Psoas muscle (tissue), 8 donors: ENCODE data around the gene FERD3L. TPM values are rescaled to one million over a fixed set of nuclear protein-coding genes. Genes with fewer than 3 reads are reported as not detected.

ENCODE experiments used
- ATAC-seq, 4 donors: fragments of 200-7000 bp; cut with Tn5 transposase; one replicate each; pipeline ENCODE4 v1.9.1; 2020; ENCODE audit warnings: moderate library complexity in 3 of 4, mild to moderate bottlenecking in 2 of 4
- DNase-seq, 2 donors: peaks; one replicate each; pipeline ENCODE4 v3.0.0-alpha.2; 2020
- H3K27ac ChIP-seq: fragments of 200-600 bp; one replicate; pipeline ENCODE4 v1.8.0; 2022
- H3K27me3 ChIP-seq, 3 donors: fragments of 200-600 bp in 1 of 3; one replicate each; pipeline versions ENCODE4 v1.6.1 to v1.8.0; 2013 to 2022; ENCODE audit warnings: low read length in 2 of 3, mild to moderate bottlenecking in 2 of 3, moderate library complexity in 1 of 3; ENCODE audit not compliant: insufficient read depth in 3 of 3
- H3K36me3 ChIP-seq, 2 donors: fragments of 200-600 bp in 1 of 2; one replicate each; pipeline versions ENCODE4 v1.6.1 to v1.8.0; 2013 to 2022; ENCODE audit warnings: low read depth in 1 of 2, mild to moderate bottlenecking in 1 of 2, moderate library complexity in 1 of 2; ENCODE audit not compliant: insufficient read depth in 1 of 2
- H3K4me1 ChIP-seq: fragments of 200-600 bp; one replicate; pipeline ENCODE4 v1.8.0; 2022
- H3K4me3 ChIP-seq: fragments of 200-600 bp; one replicate; pipeline ENCODE4 v1.8.0; 2022; ENCODE audit warnings: mild to moderate bottlenecking
- H3K9me3 ChIP-seq: fragments of 200-600 bp; one replicate; pipeline ENCODE4 v1.8.0; 2022
- CTCF ChIP-seq: fragments of 200-600 bp; IDR thresholded peaks from one replicate; pipeline ENCODE4 v1.8.0; 2022; ENCODE audit warnings: antibody characterized with exemption
- WGBS, 3 donors: extraction: QIAGEN DNeasy Blood & Tissue Kit; methylation state at CpG; one replicate each; pipeline versions ENCODE4 v1.1.6 to v1.1.7; 2013; 5-methylcytosine and 5-hydroxymethylcytosine counted together
- intact Hi-C, 2 donors: fragments of 100-400 bp; cut with DNase I; formaldehyde crosslinking; loops; one replicate each; pipeline versions ENCODE4 v1.11.0 to v1.14.2; 2022
- polyA plus RNA-seq, 3 donors: library from polyadenylated mRNA; stranded (reverse); fragments of 200-250 nt; gene quantifications; one replicate each; pipeline ENCODE4 v1.2.3, GENCODE V29; 2013
- total RNA-seq, 4 donors: library from RNA; stranded (reverse); fragmentation: NEBNext Ultra II Directional in 2 of 4; extraction: Animal tissue kit (Norgen Biotek cat#: 25700) in 2 of 4; gene quantifications; one replicate each; pipeline versions ENCODE4 v1.2.1 to v1.2.4, GENCODE V29; 2021 to 2023
- donor health status: healthy with polysubstance abuse.
- donor health status: DM: no; HTN: no; CAD: no; lungs with moderate emphysema.
- donor health status: Bipolar disorder and iron deficiency.
- donor health status: healthy.
- donor health status: DM: yes; HTN: yes; CAD: no.
- donor health status: DM: no; HTN: no; CAD: no.
- donor health status: DM: no; HTN: no; CAD: no.
- donor health status: DM: yes; HTN: yes; CAD: no.

Gene FERD3L
- total and polyA plus RNA-seq, 7 donors: not detected

- Histone ChIP-seq H3K27ac (no peak overlapping the region), H3K4me1 (peaks cover under 1% of the 10 kb centered on the region), H3K9me3 (no peaks in the 10 kb centered on the region), H3K4me3 (no peak overlapping the region), H3K27me3 (peaks cover 13 to 97% (median 23%) of the 10 kb centered on the region in 3 donors), H3K36me3 (no peaks in the 10 kb centered on the region)
- WGBS, 3 donors: 61 to 66% (median 62%) methylated on average over 15 of the region's 15 CpGs
- ATAC-seq (no peak), DNase-seq (no peak)
- TF ChIP-seq CTCF: no peak
- intact Hi-C loops: no loop called here
Observed at GRCh38 chr7:19111474-19112273, 33.5 kb downstream of the FERD3L start.

GRCh38 chr7:19110776-19111175 lies 34.4 kb downstream of the FERD3L start:
- H3K4me3 ChIP-seq: no peak overlapping the region
- WGBS, 3 donors: 55 to 64% (median 56%) methylated on average over 6 of the region's 6 CpGs
- no peaks in the 10 kb centered on the region for H3K36me3 ChIP-seq
- TF ChIP-seq CTCF: no peak
- H3K27ac ChIP-seq: no peak overlapping the region
- intact Hi-C loops: no loop called here
- H3K9me3 ChIP-seq: no peaks in the 10 kb centered on the region
- H3K4me1 ChIP-seq: peaks cover 6% of the 10 kb centered on the region
- peaks cover 13 to 97% (median 27%) of the 10 kb centered on the region in 3 donors for H3K27me3 ChIP-seq
- ATAC-seq: no peak
- no peak for DNase-seq

GRCh38 chr7:19110026-19110730 lies 35.0 kb downstream of the FERD3L start:
- H3K36me3 ChIP-seq: no peaks in the 10 kb centered on the region
- no peak for ATAC-seq
- TF ChIP-seq CTCF: no peak
- H3K4me1 ChIP-seq: peaks cover 6% of the 10 kb centered on the region
- H3K4me3 ChIP-seq: no peak overlapping the region
- intact Hi-C loops: no loop called here
- DNase-seq: no peak
- H3K27me3 ChIP-seq: peaks cover 13 to 97% (median 27%) of the 10 kb centered on the region in 3 donors
- no peaks in the 10 kb centered on the region for H3K9me3 ChIP-seq
- no peak overlapping the region for H3K27ac ChIP-seq
- 55 to 62% (median 56%) methylated on average over 11 of the region's 11 CpGs for whole genome bisulfite sequencing, 3 donors

- Histone ChIP-seq H3K4me3 (no peak overlapping the region), H3K27me3 (peaks cover 13 to 94% (median 27%) of the 10 kb centered on the region in 3 donors), H3K27ac (no peak overlapping the region), H3K36me3 (no peaks in the 10 kb centered on the region), H3K9me3 (no peaks in the 10 kb centered on the region), H3K4me1 (peaks cover 6% of the 10 kb centered on the region)
- no peak for TF ChIP-seq CTCF
- DNase-seq (no peak), ATAC-seq (no peak)
- 51 to 54% (median 54%) methylated on average over 11 of the region's 11 CpGs for WGBS, 3 donors
- intact Hi-C loops: no loop called here
Observed at GRCh38 chr7:19109000-19109946, 35.9 kb downstream of the FERD3L start.
